ENCODE results near the gene IMMT. TPM values are rescaled to one million over a fixed set of nuclear protein-coding genes. Genes with fewer than 3 reads are reported as not detected.

The IMMT gene
- total and polyA plus RNA-seq, 2 of the 8 experiments (the other 6 are each of a cell fraction or from before 2014, with no cell fraction given), result 37.7 to 103 TPM

DNA sequence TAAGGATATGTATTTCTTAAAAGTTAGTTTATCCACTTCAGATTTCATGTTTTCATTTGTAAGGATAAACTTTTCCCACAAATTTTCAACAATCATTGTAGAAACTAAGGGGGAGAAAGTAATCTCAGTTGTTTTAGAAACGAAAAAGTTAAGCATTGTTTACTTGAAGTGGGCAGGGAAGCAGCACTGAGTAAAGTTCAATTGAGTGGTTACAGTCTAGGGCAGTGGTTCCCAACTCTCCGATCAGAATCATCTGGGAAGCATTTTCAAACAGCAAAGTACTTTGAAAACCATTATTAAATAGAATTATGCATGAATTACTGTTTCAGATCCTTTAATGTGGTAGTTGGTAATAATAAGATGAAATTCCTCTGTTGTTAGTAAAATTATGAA lies 16.5 kb upstream of the IMMT start:
- no peaks in the 10 kb centered on the region for H3K4me1 ChIP-seq (replicated peaks in 1 of 4; ENCODE audit: control insufficient read depth in 3 of 4, insufficient read depth in 4 of 4, low read length in 3 of 4)
- no peak overlapping the region for H4K5ac ChIP-seq (ENCODE audit: insufficient read length, low read depth, low read length)
- H3K9me3 ChIP-seq (ENCODE audit: insufficient read depth in 2 of 2, low read depth in 1 of 2, low read length in 1 of 2), result no peaks in the 10 kb centered on the region
- CTCF ChIA-PET (ENCODE audit: partially characterized antibody), result no interaction called here
- FAIRE-seq (no peak), DNase-seq (ENCODE audit: low read depth in 1 of 2, low spot score in 2 of 2) (no peak)
- H3K14ac ChIP-seq (ENCODE audit: insufficient read length), result no peak overlapping the region
- H3K79me1 ChIP-seq (ENCODE audit: low read depth, low read length), result no peaks in the 10 kb centered on the region
- H3K27ac ChIP-seq (ENCODE audit: low read depth, low read length), result no peak overlapping the region
- no peak overlapping the region for H3K18ac ChIP-seq (ENCODE audit: extremely low read depth, low read length)
- H3K27me3 ChIP-seq (replicated peaks in 1 of 4; ENCODE audit: control insufficient read depth in 3 of 4, extremely low read depth in 1 of 4, insufficient read depth in 3 of 4, low read length in 3 of 4), result peaks cover 0 to 1% (median 0%) of the 10 kb centered on the region in 4 experiments; a peak in 1 of 7 replicates
- POLR2A ChIA-PET (ENCODE audit: partially characterized antibody), result no interaction called here
- no peak overlapping the region for H4K8ac ChIP-seq (ENCODE audit: extremely low read depth, insufficient read depth, low read length)
- H2BK120ac ChIP-seq (replicated peaks; ENCODE audit: low read depth, low read length), result no peak overlapping the region
- H2BK20ac ChIP-seq (ENCODE audit: low read length), result no peak overlapping the region
- no peak for TF ChIP-seq ATF3 (IDR thresholded peaks at IDR 0.05; ENCODE audit: insufficient read depth, low read depth, low read length)
- TF ChIP-seq CREB1 (IDR thresholded peaks at IDR 0.05), result no peak
- no peak for TF ChIP-seq NANOG (IDR thresholded peaks at IDR 0.05; ENCODE audit: insufficient read depth, low read depth, low read length, poor library complexity, severe bottlenecking)
- TF ChIP-seq CTCF (IDR thresholded peaks at IDR 0.05; ENCODE audit: control extremely low read depth in 1 of 3, insufficient read depth in 1 of 3, low read depth in 1 of 3, low read length in 3 of 3), result no peak
- no peak for TF ChIP-seq PHF8 (conservative IDR thresholded peaks at IDR 0.05; ENCODE audit: low read depth, low read length)
- 83% methylated on average over 2 of the region's 2 CpGs; no CpG with 5 or more reads in 1 of the 2 experiments for WGBS, 2 experiments (ENCODE audit: extremely low coverage in 1 of 2, insufficient coverage in 1 of 2, insufficient read length in 1 of 2, insufficient replicate concordance in 2 of 2, low coverage in 1 of 2, low lambda C conversion rate in 2 of 2, missing lambda C conversion rate in 1 of 2)
- H3K56ac ChIP-seq (replicated peaks; ENCODE audit: insufficient read length, low read depth, low read length), result no peak overlapping the region
- H4K91ac ChIP-seq (replicated peaks; ENCODE audit: insufficient read length, low read length), result no peak overlapping the region
- no peak overlapping the region for H3K4me3 ChIP-seq (ENCODE audit: extremely low read depth in 1 of 4, insufficient read depth in 2 of 4, low read depth in 3 of 4, low read length in 4 of 4)
- H3K9ac ChIP-seq (replicated peaks in 1 of 4; ENCODE audit: extremely low read depth in 1 of 4, low read depth in 3 of 4, low read length in 3 of 4), result no peak overlapping the region
- H2BK5ac ChIP-seq (ENCODE audit: low read depth, low read length), result no peak overlapping the region
- H4K20me1 ChIP-seq (replicated peaks in 1 of 2; ENCODE audit: control insufficient read depth in 1 of 2, insufficient read depth in 2 of 2, low read length in 2 of 2), result no peaks in the 10 kb centered on the region
- H3K36me3 ChIP-seq (ENCODE audit: control insufficient read depth in 2 of 4, insufficient read depth in 4 of 4, low read length in 3 of 4), result peaks cover 16 to 66% (median 36%) of the 10 kb centered on the region in 4 experiments
- H2BK15ac ChIP-seq (ENCODE audit: low read length), result no peak overlapping the region
- H2BK12ac ChIP-seq (ENCODE audit: low read depth, low read length), result no peak overlapping the region
- H3K23ac ChIP-seq (ENCODE audit: insufficient read length), result no peak overlapping the region
- H3K23me2 ChIP-seq (ENCODE audit: low read depth, low read length), result no peaks in the 10 kb centered on the region
- no peaks in the 10 kb centered on the region for H3K79me2 ChIP-seq (ENCODE audit: control insufficient read depth in 1 of 2, insufficient read depth in 2 of 2, low read length in 2 of 2)
- no peak overlapping the region for H3K4ac ChIP-seq (replicated peaks; ENCODE audit: insufficient read length, low read depth, low read length)
- no peak overlapping the region for H2AK5ac ChIP-seq (ENCODE audit: low read depth, low read length)
- no peak overlapping the region for H2AFZ ChIP-seq (ENCODE audit: low read length)
- no peak overlapping the region for H3K4me2 ChIP-seq (ENCODE audit: insufficient read depth in 1 of 2, low read depth in 2 of 2, low read length in 2 of 2)

All from H1 (cell line).